Activated T-cell treated with anti-CD3 and anti-CD28 coated beads, Interleukin-2, amount 50 U/mL, for 24 hours (primary cell): ENCODE results near the gene CCDC106.

Experiments used
- DNase-seq: peaks from one replicate; pipeline ENCODE4 v3.0.0-alpha.2; 2020
- H3K27ac Mint-ChIP-seq: 2 replicates; pipeline ENCODE4 v1.8.0; 2020; ENCODE audit warnings: mild to moderate bottlenecking, mixed read lengths
- H3K27me3 Mint-ChIP-seq: 2 replicates; pipeline ENCODE4 v1.8.0; 2020; ENCODE audit warnings: mixed read lengths
- H3K36me3 Mint-ChIP-seq: 2 replicates; pipeline ENCODE4 v1.8.0; 2020; ENCODE audit warnings: low read depth, mixed read lengths
- H3K4me1 Mint-ChIP-seq: 2 replicates; pipeline ENCODE4 v1.8.0; 2020; ENCODE audit warnings: low read depth, mixed read lengths
- H3K4me3 Mint-ChIP-seq: 2 replicates; pipeline ENCODE4 v1.8.0; 2020; ENCODE audit warnings: mild to moderate bottlenecking, moderate library complexity, mixed read lengths
- H3K9me3 Mint-ChIP-seq: 2 replicates; pipeline ENCODE4 v1.8.0; 2020; ENCODE audit warnings: mixed read lengths

CCDC106 gene

GRCh38 chr19:55606817-55607216, 41.2 kb upstream of the CCDC106 start:
- Mint-ChIP-seq H3K27ac (peak overlapping the region; percentile 97), H3K4me3 (peak overlapping the region; percentile 88), H3K36me3 (peaks cover 61% of the 10 kb centered on the region), H3K9me3 (no peaks in the 10 kb centered on the region), H3K4me1 (peaks cover 65% of the 10 kb centered on the region), H3K27me3 (no peaks in the 10 kb centered on the region)
- DNase-seq: no peak

GRCh38 chr19:55609326-55609725, 38.7 kb upstream of the CCDC106 start:
- H3K27ac Mint-ChIP-seq: peak overlapping the region; percentile 6
- H3K4me3 Mint-ChIP-seq: no peak overlapping the region
- no peaks in the 10 kb centered on the region for H3K27me3 Mint-ChIP-seq
- DNase-seq: no peak
- H3K4me1 Mint-ChIP-seq: peaks cover 62% of the 10 kb centered on the region
- H3K9me3 Mint-ChIP-seq: no peaks in the 10 kb centered on the region
- peaks cover 69% of the 10 kb centered on the region for H3K36me3 Mint-ChIP-seq

- Mint-ChIP-seq H3K9me3 (no peaks in the 10 kb centered on the region), H3K36me3 (peaks cover 73% of the 10 kb centered on the region), H3K27me3 (no peaks in the 10 kb centered on the region), H3K4me1 (peaks cover 51% of the 10 kb centered on the region), H3K27ac (peak overlapping the region; percentile 67), H3K4me3 (no peak overlapping the region)
- DNase-seq: no peak
Measured at GRCh38 chr19:55611300-55611982, 36.6 kb upstream of the CCDC106 start.

- H3K4me1 Mint-ChIP-seq: peaks cover 45% of the 10 kb centered on the region
- H3K4me3 Mint-ChIP-seq: no peak overlapping the region
- DNase-seq: no peak
- peak overlapping the region; percentile 67 for H3K27ac Mint-ChIP-seq
- peaks cover 72% of the 10 kb centered on the region for H3K36me3 Mint-ChIP-seq
- H3K27me3 Mint-ChIP-seq: no peaks in the 10 kb centered on the region
- H3K9me3 Mint-ChIP-seq: no peaks in the 10 kb centered on the region
Measured at GRCh38 chr19:55611983-55612645, 35.9 kb upstream of the CCDC106 start.

- Mint-ChIP-seq H3K4me3 (no peak overlapping the region), H3K27me3 (no peaks in the 10 kb centered on the region), H3K27ac (no peak overlapping the region), H3K36me3 (peaks cover 72% of the 10 kb centered on the region), H3K9me3 (no peaks in the 10 kb centered on the region), H3K4me1 (peaks cover 35% of the 10 kb centered on the region)
- DNase-seq: no peak
Measured at GRCh38 chr19:55613396-55613795, 34.6 kb upstream of the CCDC106 start.

GRCh38 chr19:55613930-55614710, 33.9 kb upstream of the CCDC106 start:
- Mint-ChIP-seq H3K4me1 (peaks cover 30% of the 10 kb centered on the region), H3K27me3 (no peaks in the 10 kb centered on the region), H3K36me3 (peaks cover 65% of the 10 kb centered on the region), H3K27ac (no peak overlapping the region), H3K4me3 (no peak overlapping the region), H3K9me3 (no peaks in the 10 kb centered on the region)
- no peak for DNase-seq

GRCh38 chr19:55614711-55615542, 33.1 kb upstream of the CCDC106 start:
- Mint-ChIP-seq H3K4me3 (no peak overlapping the region), H3K27ac (no peak overlapping the region), H3K27me3 (no peaks in the 10 kb centered on the region), H3K36me3 (peaks cover 64% of the 10 kb centered on the region), H3K4me1 (peaks cover 30% of the 10 kb centered on the region), H3K9me3 (no peaks in the 10 kb centered on the region)
- no peak for DNase-seq

- H3K4me3 Mint-ChIP-seq: no peak overlapping the region
- no peak overlapping the region for H3K27ac Mint-ChIP-seq
- H3K27me3 Mint-ChIP-seq: no peaks in the 10 kb centered on the region
- H3K4me1 Mint-ChIP-seq: peaks cover 32% of the 10 kb centered on the region
- peaks cover 64% of the 10 kb centered on the region for H3K36me3 Mint-ChIP-seq
- no peak for DNase-seq
- H3K9me3 Mint-ChIP-seq: no peaks in the 10 kb centered on the region
Measured at GRCh38 chr19:55615543-55616394, 32.2 kb upstream of the CCDC106 start.

- H3K4me1 Mint-ChIP-seq: peaks cover 32% of the 10 kb centered on the region
- peaks cover 63% of the 10 kb centered on the region for H3K36me3 Mint-ChIP-seq
- no peak for DNase-seq
- no peak overlapping the region for H3K27ac Mint-ChIP-seq
- no peaks in the 10 kb centered on the region for H3K27me3 Mint-ChIP-seq
- no peak overlapping the region for H3K4me3 Mint-ChIP-seq
- H3K9me3 Mint-ChIP-seq: no peaks in the 10 kb centered on the region
Measured at GRCh38 chr19:55616395-55616875, 31.6 kb upstream of the CCDC106 start.

- Mint-ChIP-seq H3K27ac (no peak overlapping the region), H3K27me3 (no peaks in the 10 kb centered on the region), H3K9me3 (no peaks in the 10 kb centered on the region), H3K36me3 (peaks cover 54% of the 10 kb centered on the region), H3K4me1 (peaks cover 22% of the 10 kb centered on the region), H3K4me3 (no peak overlapping the region)
- no peak for DNase-seq
Measured at GRCh38 chr19:55617426-55617825, 30.6 kb upstream of the CCDC106 start.

- Mint-ChIP-seq H3K27ac (no peak overlapping the region), H3K4me1 (peaks cover 25% of the 10 kb centered on the region), H3K36me3 (peaks cover 44% of the 10 kb centered on the region), H3K27me3 (no peaks in the 10 kb centered on the region), H3K9me3 (no peaks in the 10 kb centered on the region), H3K4me3 (no peak overlapping the region)
- no peak for DNase-seq
Measured at GRCh38 chr19:55618426-55618825, 29.6 kb upstream of the CCDC106 start.

- Mint-ChIP-seq H3K27ac (no peak overlapping the region), H3K4me1 (peaks cover 31% of the 10 kb centered on the region), H3K9me3 (no peaks in the 10 kb centered on the region), H3K27me3 (no peaks in the 10 kb centered on the region), H3K36me3 (peaks cover 44% of the 10 kb centered on the region), H3K4me3 (no peak overlapping the region)
- no peak for DNase-seq
Measured at GRCh38 chr19:55619286-55619685, 28.7 kb upstream of the CCDC106 start.

- no peak for DNase-seq
- Mint-ChIP-seq H3K4me1 (peaks cover 39% of the 10 kb centered on the region), H3K27ac (peak overlapping the region; percentile 44), H3K4me3 (no peak overlapping the region), H3K36me3 (peaks cover 40% of the 10 kb centered on the region), H3K9me3 (no peaks in the 10 kb centered on the region), H3K27me3 (no peaks in the 10 kb centered on the region)
Measured at GRCh38 chr19:55620410-55621204, 27.4 kb upstream of the CCDC106 start.
